ENCODE measurements around the gene TMEM30B. TPM values are rescaled to one million over a fixed set of nuclear protein-coding genes. Genes with fewer than 3 reads are reported as not detected.
A peak's percentile ranks its signal among the peaks of the same experiment; 100 is the strongest.

Gene TMEM30B
- total RNA-seq, 1 donor from 2014 or later: 4.0 TPM

GRCh38 chr14:61300209-61300608 lies 19.1 kb upstream of the TMEM30B start:
- DNase-seq (ENCODE audit: low spot score): no peak

- no peak for DNase-seq (ENCODE audit: low spot score)
These were observed 17.7 kb upstream of the TMEM30B start for GRCh38 chr14:61298824-61299223.

- no peak for DNase-seq (ENCODE audit: low spot score)
These were observed 16.4 kb upstream of the TMEM30B start for GRCh38 chr14:61297581-61297980.

- no peak for DNase-seq (ENCODE audit: low spot score)
These were observed 15.8 kb upstream of the TMEM30B start for GRCh38 chr14:61296719-61297502.

- no peak for DNase-seq (ENCODE audit: low spot score)
These were observed 15.0 kb upstream of the TMEM30B start for GRCh38 chr14:61296151-61296550.

GRCh38 chr14:61290701-61291100 lies 9.6 kb upstream of the TMEM30B start:
- no peak for DNase-seq (ENCODE audit: low spot score)

- DNase-seq (ENCODE audit: low spot score): no peak
These were observed 7.6 kb upstream of the TMEM30B start for GRCh38 chr14:61288720-61289119.

- no peak for DNase-seq (ENCODE audit: low spot score)
These were observed 7.1 kb upstream of the TMEM30B start for GRCh38 chr14:61288228-61288627.

GRCh38 chr14:61287196-61287595 lies 6.1 kb upstream of the TMEM30B start:
- DNase-seq (ENCODE audit: low spot score): no peak

- DNase-seq (ENCODE audit: low spot score): no peak
These were observed 4.2 kb upstream of the TMEM30B start for GRCh38 chr14:61285364-61285763.

- DNase-seq (ENCODE audit: low spot score): no peak
These were observed 2.9 kb upstream of the TMEM30B start for GRCh38 chr14:61284001-61284400.

- DNase-seq (ENCODE audit: low spot score): no peak
These were observed 1.6 kb upstream of the TMEM30B start for GRCh38 chr14:61282746-61283145.

GRCh38 chr14:61281948-61282275 lies 774 bp upstream of the TMEM30B start:
- no peak for DNase-seq (ENCODE audit: low spot score)

- DNase-seq (ENCODE audit: low spot score): peak; percentile 91
These were observed 482 bp downstream of the TMEM30B start for GRCh38 chr14:61280526-61281185.

- no peak for DNase-seq (ENCODE audit: low spot score)
These were observed 1.0 kb downstream of the TMEM30B start for GRCh38 chr14:61280092-61280525.

GRCh38 chr14:61279082-61279481 lies 2.1 kb downstream of the TMEM30B start:
- DNase-seq (ENCODE audit: low spot score): no peak

- DNase-seq (ENCODE audit: low spot score): no peak
These were observed 3.4 kb downstream of the TMEM30B start for GRCh38 chr14:61277784-61278183.

GRCh38 chr14:61277232-61277631 lies 3.9 kb downstream of the TMEM30B start:
- no peak for DNase-seq (ENCODE audit: low spot score)

GRCh38 chr14:61271552-61271951 lies 9.6 kb downstream of the TMEM30B start:
- DNase-seq (ENCODE audit: low spot score): no peak

- no peak for DNase-seq (ENCODE audit: low spot score)
These were observed 10.4 kb downstream of the TMEM30B start for GRCh38 chr14:61270714-61271113.

- no peak for DNase-seq (ENCODE audit: low spot score)
These were observed 11.6 kb downstream of the TMEM30B start for GRCh38 chr14:61269321-61270083.

- no peak for DNase-seq (ENCODE audit: low spot score)
These were observed 12.3 kb downstream of the TMEM30B start for GRCh38 chr14:61268812-61269211.
